Kidney epithelial cell (primary cell): ENCODE measurements around the gene AKAP3. TPM values are rescaled to one million over a fixed set of nuclear protein-coding genes. Genes with fewer than 3 reads are reported as not detected.

Experiments
- DNase-seq: peaks from one replicate; pipeline ENCODE4 v3.0.0-alpha.2; 2010; ENCODE audit warnings: low read depth
- H3K27me3 ChIP-seq: 2 replicates; pipeline ENCODE4 v1.6.0; 2011; ENCODE audit warnings: low read length; ENCODE audit not compliant: control insufficient read depth, insufficient read depth
- H3K36me3 ChIP-seq: 2 replicates; pipeline ENCODE4 v1.5.1; 2011; ENCODE audit warnings: low read length; ENCODE audit not compliant: control insufficient read depth, insufficient read depth
- H3K4me3 ChIP-seq: 2 replicates; pipeline ENCODE4 v1.5.1; 2011; ENCODE audit warnings: low read depth, mild to moderate bottlenecking, control low read depth, low read length
- total RNA-seq: library from RNA; depleted of rRNA; stranded (reverse); fragments of >200 nt; gene quantifications from 2 replicates; pipeline ENCODE4 v1.2.3, GENCODE V29; 2015
- TF ChIP-seq, protein P1 (sequence below): IDR thresholded peaks from 2 replicates; pipeline ENCODE4 v1.5.1; 2011; ENCODE audit warnings: mild to moderate bottlenecking, moderate library complexity, low read length, control low read depth, inconsistent platforms; ENCODE audit not compliant: insufficient read depth, poor library complexity, severe bottlenecking

AKAP3 gene
- total RNA-seq, 1 donor from 2014 or later, result 6.6 TPM

DNA sequence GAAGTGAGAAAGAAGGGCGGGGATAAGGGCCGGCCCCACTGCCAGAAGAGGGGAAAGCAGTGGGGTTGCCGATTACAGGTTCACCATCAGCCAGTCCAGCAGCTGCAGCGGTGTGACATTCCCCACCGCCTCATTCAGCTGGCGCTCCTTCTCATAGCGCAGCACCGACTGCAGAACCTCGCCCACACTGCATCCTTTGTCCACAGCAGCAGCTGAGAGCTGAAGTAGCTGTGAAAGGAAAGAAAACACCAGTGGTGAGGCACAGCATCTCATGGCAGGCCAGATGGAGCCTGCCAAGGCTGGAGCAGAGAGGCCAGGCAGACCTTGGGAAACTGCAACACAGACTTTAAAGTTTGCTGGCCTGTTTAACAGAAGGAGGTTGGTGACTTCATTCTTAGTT is 33.2 kb downstream of the AKAP3 start:
- no peaks in the 10 kb centered on the region for H3K27me3 ChIP-seq
- H3K36me3 ChIP-seq, result peaks cover 1% of the 10 kb centered on the region
- TF ChIP-seq, protein P1, sequence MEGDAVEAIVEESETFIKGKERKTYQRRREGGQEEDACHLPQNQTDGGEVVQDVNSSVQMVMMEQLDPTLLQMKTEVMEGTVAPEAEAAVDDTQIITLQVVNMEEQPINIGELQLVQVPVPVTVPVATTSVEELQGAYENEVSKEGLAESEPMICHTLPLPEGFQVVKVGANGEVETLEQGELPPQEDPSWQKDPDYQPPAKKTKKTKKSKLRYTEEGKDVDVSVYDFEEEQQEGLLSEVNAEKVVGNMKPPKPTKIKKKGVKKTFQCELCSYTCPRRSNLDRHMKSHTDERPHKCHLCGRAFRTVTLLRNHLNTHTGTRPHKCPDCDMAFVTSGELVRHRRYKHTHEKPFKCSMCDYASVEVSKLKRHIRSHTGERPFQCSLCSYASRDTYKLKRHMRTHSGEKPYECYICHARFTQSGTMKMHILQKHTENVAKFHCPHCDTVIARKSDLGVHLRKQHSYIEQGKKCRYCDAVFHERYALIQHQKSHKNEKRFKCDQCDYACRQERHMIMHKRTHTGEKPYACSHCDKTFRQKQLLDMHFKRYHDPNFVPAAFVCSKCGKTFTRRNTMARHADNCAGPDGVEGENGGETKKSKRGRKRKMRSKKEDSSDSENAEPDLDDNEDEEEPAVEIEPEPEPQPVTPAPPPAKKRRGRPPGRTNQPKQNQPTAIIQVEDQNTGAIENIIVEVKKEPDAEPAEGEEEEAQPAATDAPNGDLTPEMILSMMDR, result no peak
- no peak overlapping the region for H3K4me3 ChIP-seq
- DNase-seq, result no peak

DNA sequence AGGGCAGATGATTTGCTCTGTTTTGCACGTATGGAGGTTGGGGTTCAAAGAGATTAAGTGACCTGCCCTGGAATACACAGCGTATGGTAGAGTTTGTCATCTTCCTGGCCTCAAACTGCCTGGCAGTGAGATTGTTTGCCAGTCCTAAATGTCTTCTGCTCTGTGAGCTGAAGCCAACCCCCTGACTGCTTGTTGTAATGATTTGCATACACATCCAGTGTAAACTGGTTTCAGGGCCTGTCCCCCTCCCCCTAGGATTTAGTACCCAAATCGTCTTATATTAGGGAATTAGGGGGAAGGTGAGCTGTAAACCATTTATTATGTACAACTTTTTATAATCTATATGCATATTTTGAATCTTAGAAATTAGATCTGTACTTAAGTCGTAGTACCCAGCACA is 38.4 kb downstream of the AKAP3 start:
- no peak for DNase-seq
- H3K36me3 ChIP-seq, result no peaks in the 10 kb centered on the region
- TF ChIP-seq, protein P1, result no peak

DNA sequence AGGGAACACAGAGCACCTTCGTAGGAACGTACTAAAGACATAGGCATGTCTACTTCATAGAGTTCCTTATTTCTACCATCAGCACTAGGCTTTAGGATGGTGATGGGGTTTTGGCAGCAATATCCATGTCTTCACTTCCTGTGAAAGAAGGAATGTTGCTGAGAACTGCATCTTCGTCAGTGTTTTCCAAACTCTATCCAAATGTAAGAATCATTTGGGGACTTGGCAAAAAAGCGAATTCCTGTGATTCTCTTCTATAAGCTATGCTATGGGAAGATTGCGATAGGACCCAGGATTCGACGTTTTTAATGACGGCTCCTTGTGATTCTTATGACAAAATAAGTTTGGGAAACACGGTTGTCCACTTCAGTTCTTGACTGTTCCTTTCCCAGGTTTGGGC is 39.8 kb downstream of the AKAP3 start:
- no peaks in the 10 kb centered on the region for H3K27me3 ChIP-seq
- TF ChIP-seq, protein P1, result no peak
- DNase-seq, result no peak
- no peak overlapping the region for H3K4me3 ChIP-seq
- H3K36me3 ChIP-seq, result no peaks in the 10 kb centered on the region

More for the DNA sequence above, 38.4 kb downstream of the AKAP3 start:
- Histone ChIP-seq H3K4me3 (no peak overlapping the region), H3K27me3 (no peaks in the 10 kb centered on the region)

DNA sequence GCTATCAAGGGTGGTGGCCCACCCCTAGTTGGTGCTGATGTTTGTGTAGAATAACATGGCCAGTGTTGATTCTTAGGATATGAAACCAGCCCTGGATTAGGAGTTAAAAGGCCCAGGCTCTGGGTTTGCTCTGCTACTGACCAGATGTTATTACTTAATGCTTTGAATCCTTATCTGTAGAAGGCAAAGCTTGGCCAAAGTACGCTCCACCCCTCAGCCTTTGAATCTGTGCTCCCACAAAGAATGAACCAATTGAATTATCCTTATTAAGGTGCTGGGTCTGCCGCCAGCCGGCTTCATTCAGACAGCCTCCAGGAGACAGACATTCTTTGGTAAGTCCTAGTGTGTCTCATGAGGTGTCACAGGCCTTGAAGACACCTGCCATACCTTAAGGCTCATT is 41.8 kb downstream of the AKAP3 start:
- TF ChIP-seq, protein P1, result no peak

DNA sequence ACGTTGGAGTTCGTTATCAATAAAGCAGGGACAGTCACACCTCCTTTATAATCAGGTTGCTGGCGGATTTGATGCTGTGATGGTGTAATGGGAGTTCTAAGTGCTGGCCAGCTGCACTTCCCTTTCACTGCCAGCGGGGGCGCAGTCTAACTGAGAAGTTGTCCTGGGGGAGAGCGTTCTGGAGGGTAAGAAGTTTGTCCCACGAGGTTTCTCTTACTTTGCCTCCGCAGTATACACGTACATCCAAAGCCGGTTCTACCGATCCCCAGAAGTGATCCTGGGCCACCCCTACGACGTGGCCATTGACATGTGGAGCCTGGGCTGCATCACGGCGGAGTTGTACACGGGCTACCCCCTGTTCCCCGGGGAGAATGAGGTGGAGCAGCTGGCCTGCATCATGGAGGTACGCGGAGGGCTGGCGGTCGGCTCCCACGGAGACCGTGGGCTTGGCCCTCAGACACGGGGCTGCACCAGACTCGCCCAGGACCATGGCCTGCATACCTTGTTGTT is 44.1 kb downstream of the AKAP3 start:
- peak; percentile 69 for DNase-seq
- H3K36me3 ChIP-seq, result no peaks in the 10 kb centered on the region
- no peaks in the 10 kb centered on the region for H3K27me3 ChIP-seq
- H3K4me3 ChIP-seq, result peak overlapping the region; percentile 56
- TF ChIP-seq, protein P1, result peak; percentile 98

More for the DNA sequence above, 41.8 kb downstream of the AKAP3 start:
- DNase-seq, result no peak
- Histone ChIP-seq H3K36me3 (no peaks in the 10 kb centered on the region), H3K27me3 (no peaks in the 10 kb centered on the region), H3K4me3 (no peak overlapping the region)

DNA sequence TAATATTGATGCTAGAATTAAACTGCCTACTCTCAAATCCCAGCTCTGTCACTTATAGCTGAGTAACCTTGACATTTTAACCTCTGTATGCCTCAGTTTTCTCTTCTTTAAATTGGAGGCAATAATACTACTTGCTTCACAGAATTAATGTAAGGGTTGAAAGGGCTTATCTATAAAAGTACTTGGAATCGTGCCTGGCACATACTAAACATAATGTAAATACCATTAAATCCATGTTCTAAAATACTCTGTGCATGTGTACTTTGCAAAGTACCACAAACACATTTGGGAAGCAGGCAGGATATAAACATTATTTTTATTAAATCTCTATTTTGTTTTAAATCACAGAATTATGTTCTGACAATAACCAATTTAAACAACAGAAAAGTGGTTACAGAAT is 44.9 kb downstream of the AKAP3 start:
- no peak for DNase-seq
- H3K4me3 ChIP-seq, result no peak overlapping the region
- TF ChIP-seq, protein P1, result no peak

More for the DNA sequence above, 44.9 kb downstream of the AKAP3 start:
- no peaks in the 10 kb centered on the region for H3K27me3 ChIP-seq
- H3K36me3 ChIP-seq, result no peaks in the 10 kb centered on the region
